ENCODE data around the gene KATNA1. TPM values are rescaled to one million over a fixed set of nuclear protein-coding genes. Genes with fewer than 3 reads are reported as not detected.

The KATNA1 gene
- total RNA-seq, result 10 to 100 TPM; 16.2 to 25.0 TPM

DNA sequence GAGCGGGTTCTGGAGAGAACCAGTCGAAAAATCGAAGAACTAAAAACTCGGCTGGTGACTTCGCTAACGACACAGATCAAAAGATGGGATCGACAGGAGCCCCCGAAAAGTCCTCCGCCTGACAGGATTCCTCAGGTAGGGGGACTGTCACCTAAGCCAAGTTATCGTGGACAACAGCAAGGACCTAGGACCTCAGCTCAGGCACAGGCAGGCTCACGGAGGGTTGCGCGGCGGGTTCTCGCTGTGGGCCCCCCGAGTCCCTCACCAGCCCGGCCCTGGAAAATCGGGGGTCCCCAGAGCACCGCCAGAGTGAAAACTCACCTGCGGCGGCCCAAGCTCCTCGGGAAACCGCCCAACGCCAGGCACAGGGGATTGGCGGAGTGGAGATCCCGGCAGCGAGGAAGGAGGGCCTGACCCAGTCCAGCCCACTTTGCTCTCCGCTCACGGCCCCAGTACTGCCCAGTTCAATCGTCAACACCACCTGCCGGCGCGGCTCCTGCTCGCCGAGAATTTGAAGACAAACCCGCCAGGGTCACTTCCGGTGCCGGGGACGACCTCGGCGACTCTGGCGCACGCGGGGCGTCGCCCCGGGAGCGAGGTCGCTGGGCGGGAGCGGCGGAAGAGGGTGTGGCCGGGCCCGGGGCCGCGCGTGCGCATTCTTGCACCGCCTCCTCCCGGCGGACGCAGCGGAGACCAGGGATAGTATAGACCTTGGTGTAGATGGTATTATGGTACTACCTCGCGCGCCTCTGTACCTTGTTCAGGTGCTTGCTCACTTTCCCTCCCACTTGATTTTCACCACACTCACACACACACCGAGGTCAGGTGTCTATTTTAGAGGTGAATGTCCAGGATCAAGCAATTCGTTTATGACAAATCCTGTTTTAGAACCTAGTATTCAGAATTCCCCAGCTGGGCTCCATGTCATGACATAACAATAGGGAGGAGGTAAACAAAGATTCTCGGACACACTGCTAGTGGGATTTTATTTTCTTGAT is at the start of gene KATNA1:
Gene KATNA1 (minus strand): TSS at position 567 of the 998 bp plus-strand sequence. CDS start 10,167 bp downstream, outside the sequence.

GRCh38 chr6:149565527-149566409 is 82.7 kb downstream of the KATNA1 start, which contains the start of gene GINM1:
Gene GINM1 (plus strand): TSS chr6:149566375. CDS start chr6:149566415, 40 bp downstream.

GRCh38 chr6:149545754-149546471 is 102.6 kb downstream of the KATNA1 start, which contains the start of gene PPIL4:
Gene PPIL4 (minus strand): TSS chr6:149546043. CDS start chr6:149546005, 38 bp downstream.

Small RNAs within 50 kb of the gene (small RNA-seq; reads per million reads assigned to genes)
- gene RF00019, result 0 reads per million in 2 donors
- 0 reads per million in 2 donors for gene RF00410

Other genes with a start within 250 kb of the KATNA1 start
- gene SUMO4, start 248.5 kb downstream of the KATNA1 start, total RNA-seq, result 1 to 10 TPM; 2.8 to 3.7 TPM
- gene ZC3H12D, start 163.7 kb downstream of the KATNA1 start, total RNA-seq, result under 1 TPM in 1 of 2 donors, not detected in 1; under 0.01 TPM
- 10 to 100 TPM; 15.1 to 19.0 TPM for gene PPIL4, start 102.7 kb downstream of the KATNA1 start, total RNA-seq
- gene GINM1, start 82.3 kb downstream of the KATNA1 start, total RNA-seq, result 10 to 100 TPM; 25.6 to 34.4 TPM
- gene LATS1, start 69.4 kb upstream of the KATNA1 start, total RNA-seq, result 10 to 100 TPM; 19.6 to 21.0 TPM
- 10 to 100 TPM; 32.3 to 49.0 TPM for gene NUP43, start 97.8 kb upstream of the KATNA1 start, total RNA-seq
- 100 to 1,000 TPM; 290 to 306 TPM for gene PCMT1, start 101.0 kb upstream of the KATNA1 start, total RNA-seq
- 10 to 100 TPM; 32.0 to 40.3 TPM for gene LRP11, start 215.6 kb upstream of the KATNA1 start, total RNA-seq
- gene RAET1E, start 249.4 kb upstream of the KATNA1 start, total RNA-seq, result not detected